ENCODE data around the gene ZDHHC18.

DNA sequence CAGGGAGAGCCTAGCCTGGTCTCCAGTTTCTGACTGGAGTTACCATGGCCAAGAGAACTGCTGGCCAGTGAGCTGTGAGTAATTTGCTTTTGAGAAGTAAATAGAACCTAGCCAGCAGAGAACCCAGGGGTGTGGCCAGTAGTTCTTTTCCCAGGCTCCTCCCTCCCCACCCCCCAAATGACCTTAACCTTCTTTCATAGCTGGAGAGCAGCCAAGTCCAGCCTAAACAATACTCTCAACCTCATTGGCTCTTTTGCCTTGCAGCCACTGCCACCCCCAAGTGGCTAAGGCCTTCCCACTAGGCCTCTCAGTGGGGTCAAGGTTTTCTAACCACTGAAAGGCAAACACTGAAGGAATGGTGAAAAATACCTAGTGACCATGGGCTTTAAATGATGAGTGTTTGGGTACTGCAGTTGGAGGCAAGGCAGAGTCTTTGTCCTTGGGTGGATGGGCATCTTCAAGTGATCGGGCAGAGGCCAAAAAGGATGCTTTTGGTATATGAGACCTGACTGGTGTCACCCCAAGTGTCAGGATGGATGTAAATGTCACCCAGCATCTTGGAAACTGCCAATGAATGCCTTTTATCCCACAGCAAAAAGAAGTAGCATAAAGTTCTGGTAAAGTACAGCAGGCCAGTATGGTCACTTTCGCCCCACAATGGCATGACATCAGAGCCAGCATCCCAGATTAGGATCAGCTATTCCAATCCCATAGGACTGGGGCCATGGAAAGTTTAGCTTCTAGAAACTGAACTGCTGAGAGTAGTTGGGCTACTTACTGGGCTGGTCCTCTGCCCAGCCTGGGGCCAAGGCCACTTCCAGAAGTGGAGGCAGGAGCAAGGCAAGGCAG, 42.2 kb upstream of the ZDHHC18 start:
- TF ChIP-seq CTCF (IDR thresholded peaks at IDR 0.05; ENCODE audit: low read length) (no peak), EZH2 (optimal IDR thresholded peaks at IDR 0.05; ENCODE audit: low read depth, low read length) (no peak)
